AG04450 (cell line): ENCODE data around the gene LRFN4. TPM values are rescaled to one million over a fixed set of nuclear protein-coding genes. Genes with fewer than 3 reads are reported as not detected.

Experiments
- CTCF ChIA-PET: fragments of 300-600, 350-600 bp; formaldehyde crosslinking; extraction: SDS; loops from one replicate; lab custom pipeline; 2022; ENCODE audit warnings: antibody characterized with exemption, inconsistent platforms; lab: Charles Lee
- POLR2A ChIA-PET: fragments of 350-600 bp; formaldehyde crosslinking; extraction: SDS; loops from one replicate; lab custom pipeline; 2021; ENCODE audit warnings: antibody characterized with exemption, inconsistent platforms; lab: Yijun Ruan, JAX
- DNase-seq: peaks from one replicate; pipeline ENCODE4 v3.0.0-alpha.2; 2011; ENCODE audit warnings: low read depth, low spot score
- H3K27ac ChIP-seq: one replicate; pipeline ENCODE4 v1.5.1; 2012; ENCODE audit warnings: low read depth, low read length, control low read depth
- H3K27me3 ChIP-seq: one replicate; pipeline ENCODE4 v1.6.0; 2012; ENCODE audit warnings: low read length; ENCODE audit not compliant: control insufficient read depth, insufficient read depth
- H3K4me3 ChIP-seq: 2 replicates; pipeline ENCODE4 v1.5.1; 2011; ENCODE audit warnings: mild to moderate bottlenecking, low read depth, low read length, control low read depth
- H3K9me3 ChIP-seq: 2 replicates; pipeline ENCODE4 v1.5.1; 2012; ENCODE audit warnings: low read length; ENCODE audit not compliant: control insufficient read depth, insufficient read depth
- polyA plus RNA-seq: library from polyadenylated mRNA; depleted of rRNA; stranded (reverse); fragments of >200 nt; gene quantifications from 2 replicates; pipeline ENCODE4 v1.2.3, GENCODE V29; 2011
- TF ChIP-seq, protein P1 (sequence below): IDR thresholded peaks from 2 replicates; pipeline ENCODE4 v1.5.1; 2011; ENCODE audit warnings: low read depth, low read length, control low read depth, inconsistent platforms

LRFN4 gene
- polyA plus RNA-seq, 1 experiment, result 5.5 TPM

DNA sequence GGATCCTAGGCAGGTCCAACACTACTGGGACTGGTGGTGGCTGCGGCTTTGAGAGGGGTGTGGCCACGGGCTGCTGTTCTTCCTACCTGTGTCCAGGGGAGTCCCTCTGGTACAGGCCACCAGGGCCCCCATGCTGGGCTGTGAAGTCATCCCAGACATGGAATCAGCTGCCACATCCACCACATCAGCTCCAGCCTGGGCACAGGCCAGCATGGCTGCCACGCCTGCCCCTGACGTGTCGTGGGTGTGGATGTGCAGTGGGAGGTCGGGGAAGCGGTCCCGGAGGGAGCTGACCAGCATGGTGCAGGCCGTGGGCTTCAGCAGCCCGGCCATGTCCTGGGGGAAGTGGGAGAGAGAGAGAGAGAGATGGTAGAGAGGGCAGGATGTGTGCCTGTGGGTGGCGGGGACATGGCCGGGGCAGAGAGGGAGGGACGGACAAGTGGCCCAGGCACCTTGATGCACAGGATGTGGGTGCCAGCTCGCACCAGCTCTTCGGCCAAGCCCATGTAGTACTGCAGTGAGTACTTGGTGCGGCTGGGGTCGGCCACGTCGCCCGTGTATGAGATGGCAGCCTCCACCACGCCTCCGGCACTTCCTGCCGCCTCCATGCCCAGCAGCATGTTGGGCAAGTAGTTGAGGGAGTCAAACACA, 6.2 kb upstream of the LRFN4 start:
- Histone ChIP-seq H3K9me3 (no peaks in the 10 kb centered on the region; the same call in 1 of the 2 replicates), H3K27me3 (no peaks in the 10 kb centered on the region), H3K27ac (no peak overlapping the region), H3K4me3 (no peak overlapping the region)
- POLR2A ChIA-PET, result no interaction called here
- no peak for DNase-seq
- CTCF ChIA-PET, result no interaction called here
- TF ChIP-seq, protein P1, sequence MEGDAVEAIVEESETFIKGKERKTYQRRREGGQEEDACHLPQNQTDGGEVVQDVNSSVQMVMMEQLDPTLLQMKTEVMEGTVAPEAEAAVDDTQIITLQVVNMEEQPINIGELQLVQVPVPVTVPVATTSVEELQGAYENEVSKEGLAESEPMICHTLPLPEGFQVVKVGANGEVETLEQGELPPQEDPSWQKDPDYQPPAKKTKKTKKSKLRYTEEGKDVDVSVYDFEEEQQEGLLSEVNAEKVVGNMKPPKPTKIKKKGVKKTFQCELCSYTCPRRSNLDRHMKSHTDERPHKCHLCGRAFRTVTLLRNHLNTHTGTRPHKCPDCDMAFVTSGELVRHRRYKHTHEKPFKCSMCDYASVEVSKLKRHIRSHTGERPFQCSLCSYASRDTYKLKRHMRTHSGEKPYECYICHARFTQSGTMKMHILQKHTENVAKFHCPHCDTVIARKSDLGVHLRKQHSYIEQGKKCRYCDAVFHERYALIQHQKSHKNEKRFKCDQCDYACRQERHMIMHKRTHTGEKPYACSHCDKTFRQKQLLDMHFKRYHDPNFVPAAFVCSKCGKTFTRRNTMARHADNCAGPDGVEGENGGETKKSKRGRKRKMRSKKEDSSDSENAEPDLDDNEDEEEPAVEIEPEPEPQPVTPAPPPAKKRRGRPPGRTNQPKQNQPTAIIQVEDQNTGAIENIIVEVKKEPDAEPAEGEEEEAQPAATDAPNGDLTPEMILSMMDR, result no peak

DNA sequence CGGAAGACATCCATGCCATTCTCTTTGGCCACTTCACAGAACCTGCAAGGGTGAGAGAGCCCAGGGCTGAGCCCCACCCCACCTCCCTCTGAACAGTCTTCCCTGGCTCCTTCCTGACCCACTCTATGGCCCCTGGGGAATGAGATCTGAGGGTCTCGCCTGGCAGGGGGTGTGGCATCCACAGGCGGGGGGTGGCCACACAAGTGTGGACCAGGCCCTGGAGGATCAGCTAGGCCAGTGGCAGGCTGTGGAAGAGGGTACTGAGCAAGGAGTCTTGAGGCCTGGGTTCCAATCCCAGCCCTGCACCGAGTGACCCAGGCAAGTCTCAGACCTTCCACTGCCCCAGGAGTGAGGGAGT, 5.6 kb upstream of the LRFN4 start:
- no peak for DNase-seq
- TF ChIP-seq, protein P1, result no peak
- CTCF ChIA-PET, result no interaction called here
- no peaks in the 10 kb centered on the region; the same call in 1 of the 2 replicates for H3K9me3 ChIP-seq
- H3K27ac ChIP-seq, result no peak overlapping the region
- H3K4me3 ChIP-seq, result no peak overlapping the region
- POLR2A ChIA-PET, result no interaction called here
- H3K27me3 ChIP-seq, result no peaks in the 10 kb centered on the region

DNA sequence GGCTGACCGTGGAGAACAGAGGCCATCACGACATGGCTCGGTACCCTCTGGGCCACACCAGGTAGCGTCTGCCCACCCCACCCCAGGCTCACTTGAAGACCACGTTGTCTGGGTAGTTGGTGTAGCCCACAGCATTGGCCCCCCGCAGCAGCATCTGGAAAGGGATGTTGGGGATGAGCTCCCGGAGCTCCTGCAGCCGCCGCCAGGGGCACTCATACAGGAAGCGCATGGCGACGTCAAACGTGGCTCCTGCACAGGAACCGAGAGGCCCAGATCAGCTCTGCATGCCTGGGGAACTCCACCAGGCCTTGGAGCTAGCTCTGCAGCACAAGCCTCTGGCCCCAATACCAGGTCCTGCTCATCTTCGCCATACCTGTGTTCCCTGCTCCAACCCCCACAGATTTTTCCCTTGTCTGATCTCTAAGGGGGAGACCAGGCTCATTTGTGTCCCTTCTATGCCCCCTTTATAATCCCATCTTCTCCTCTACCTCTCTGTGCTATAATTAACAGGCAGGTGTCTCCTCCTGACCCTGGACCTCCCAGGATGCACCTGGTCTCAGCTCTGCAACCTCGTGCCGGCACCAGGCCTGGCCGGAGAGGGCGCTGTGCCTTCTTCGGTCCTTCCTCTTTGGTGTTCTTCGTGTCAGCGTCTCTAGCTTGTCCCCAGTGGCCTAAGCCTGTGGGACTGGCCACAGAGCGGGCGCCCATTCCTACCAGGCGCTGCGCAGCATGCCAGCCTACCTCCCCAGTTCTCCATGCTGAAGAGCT, 5.0 kb upstream of the LRFN4 start:
- Histone ChIP-seq H3K27me3 (no peaks in the 10 kb centered on the region), H3K4me3 (no peak overlapping the region), H3K27ac (no peak overlapping the region), H3K9me3 (no peaks in the 10 kb centered on the region; the same call in 1 of the 2 replicates)
- POLR2A ChIA-PET, result no interaction called here
- no peak for DNase-seq
- TF ChIP-seq, protein P1, result no peak
- CTCF ChIA-PET, result no interaction called here

DNA sequence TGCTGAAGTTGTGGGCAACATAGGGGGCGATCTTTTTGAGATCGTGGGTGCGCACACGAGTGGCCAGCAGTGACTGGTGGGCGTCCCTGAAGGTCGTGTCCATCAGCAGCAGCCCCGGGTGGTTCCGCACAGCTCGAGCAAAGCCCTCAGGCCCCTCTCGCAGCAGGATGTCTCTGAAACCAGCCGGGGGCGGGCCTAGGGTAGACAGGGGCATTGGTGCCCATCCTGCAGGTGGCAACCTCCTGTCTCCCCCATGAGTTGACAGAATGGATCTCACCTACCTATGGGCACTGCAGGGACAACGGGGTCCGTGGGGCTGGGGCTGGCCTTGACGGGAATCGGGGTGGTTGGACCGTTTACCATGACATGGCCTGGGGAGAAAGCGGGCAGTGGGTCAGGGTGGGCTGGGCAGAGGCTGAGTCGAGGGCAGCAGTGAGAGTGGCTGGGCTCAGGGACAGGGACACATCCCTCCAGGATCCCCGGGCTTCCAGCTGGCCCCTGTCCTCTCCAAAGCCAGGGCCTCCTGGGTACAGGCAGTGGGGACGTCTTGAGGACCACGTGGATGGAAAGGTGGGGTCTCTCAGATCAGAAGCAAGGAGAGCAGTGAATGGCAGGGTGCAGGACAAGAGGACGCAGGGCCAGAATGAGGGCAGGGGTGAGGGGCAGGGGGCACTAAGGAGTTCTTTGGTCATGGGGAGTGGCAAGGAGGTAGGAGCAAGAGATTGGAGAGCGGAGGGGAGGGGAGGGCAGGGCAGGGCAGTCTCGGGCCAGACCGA, 4.2 kb upstream of the LRFN4 start:
- POLR2A ChIA-PET, result no interaction called here
- H3K27ac ChIP-seq, result no peak overlapping the region
- DNase-seq, result no peak
- H3K27me3 ChIP-seq, result no peaks in the 10 kb centered on the region
- H3K9me3 ChIP-seq, result peaks cover 1% of the 10 kb centered on the region; the same call in 1 of the 2 replicates
- CTCF ChIA-PET, result no interaction called here
- TF ChIP-seq, protein P1, result no peak
- no peak overlapping the region for H3K4me3 ChIP-seq
